ENCODE data around the gene GPR55.

DNA sequence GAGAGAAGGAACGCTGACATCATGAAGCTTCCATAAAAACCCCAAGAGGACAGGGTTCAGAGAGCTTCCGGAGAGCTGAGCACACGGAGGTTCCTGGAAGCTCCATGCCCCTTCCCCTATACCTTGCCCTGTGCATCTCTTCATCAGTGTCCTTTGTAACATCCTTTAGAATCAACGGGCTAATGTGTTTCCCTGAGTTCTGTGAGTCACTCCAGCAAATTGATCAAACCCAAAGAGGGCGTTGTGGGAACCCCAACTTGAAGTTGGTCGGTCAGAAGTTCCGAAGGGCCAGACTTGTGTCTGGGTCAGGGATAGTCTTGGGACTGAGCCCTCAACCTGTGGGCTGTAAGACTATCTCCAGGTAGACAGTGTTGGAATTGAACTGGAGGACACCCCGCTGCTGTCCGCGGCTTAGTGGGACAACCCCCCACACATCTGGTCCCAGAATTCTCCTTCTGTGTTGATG, 25.9 kb upstream of the GPR55 start:
- TF ChIP-seq CTCF (IDR thresholded peaks at IDR 0.05) (no peak), POLR2A (IDR thresholded peaks at IDR 0.05) (no peak)
